HepG2 (cell line): ENCODE measurements around the gene HTRA3. TPM values are rescaled to one million over a fixed set of nuclear protein-coding genes. Genes with fewer than 3 reads are reported as not detected.

Experiments
- ATF7-NPFF ChIP-seq: sonication (generic); formaldehyde crosslinking; IDR thresholded peaks from 2 replicates; pipeline ENCODE4 v1.8.1; 2023; ENCODE audit warnings: mild to moderate bottlenecking, low read depth, missing genetic modification reagents, moderate library complexity
- HNRNPLL ChIP-seq: fragments of 200-400 bp; formaldehyde crosslinking; IDR thresholded peaks from 2 replicates; pipeline ENCODE4 v1.6.1; 2017; ENCODE audit warnings: mild to moderate bottlenecking, low read depth, low read length; ENCODE audit not compliant: poor library complexity, severe bottlenecking
- SAP130 ChIP-seq: IDR thresholded peaks from 2 replicates; pipeline ENCODE4 v1.6.1; 2016; ENCODE audit warnings: low read depth
- U2AF2 ChIP-seq: fragments of 200-400 bp; formaldehyde crosslinking; IDR thresholded peaks from 2 replicates; pipeline ENCODE4 v1.6.1; 2017; ENCODE audit warnings: low read depth, mild to moderate bottlenecking, low read length
- ZFY ChIP-seq: sonication (generic); formaldehyde crosslinking; IDR thresholded peaks from 2 replicates; pipeline ENCODE4 v1.4.0; 2020; ENCODE audit warnings: missing genetic modification reagents
- ZNF790 ChIP-seq: sonication (generic); formaldehyde crosslinking; IDR thresholded peaks from 2 replicates; pipeline ENCODE4 v1.8.0; 2022; ENCODE audit warnings: missing genetic modification reagents, mild to moderate bottlenecking, borderline replicate concordance
- ZSCAN31 ChIP-seq: sonication (generic); formaldehyde crosslinking; IDR thresholded peaks from 2 replicates; pipeline ENCODE4 v1.5.0; 2020; ENCODE audit warnings: low read depth, mild to moderate bottlenecking, missing genetic modification reagents
- polyA plus RNA-seq, 8 experiments: library from polyadenylated mRNA; depleted of rRNA in 3 of 8; stranded (reverse) in 7 of 8; unstranded in 1 of 8; fragments of >200 nt; fragmentation: Illumina TruSeq in 4 of 8; extraction: Trizol in 4 of 8; gene quantifications; 2 replicates each; pipeline versions ENCODE4 v1.2.1 to v1.2.3, GENCODE V29; 2011 to 2016; ENCODE audit warnings: low read depth in 4 of 8, missing spikeins in 1 of 8, mixed read lengths in 1 of 8; ENCODE audit not compliant: insufficient read depth in 1 of 8
- total RNA-seq, 5 experiments: library from RNA; depleted of rRNA; stranded (reverse); fragments of >200 nt; fragmentation: Illumina TruSeq; extraction: Trizol; gene quantifications; 2 replicates each; pipeline ENCODE4 v1.2.3, GENCODE V29; 2016; ENCODE audit warnings: low read depth in 1 of 5
- TF ChIP-seq, protein P1 (sequence below): sonication (generic); formaldehyde crosslinking; IDR thresholded peaks from 2 replicates; pipeline ENCODE4 v1.4.0; 2020; ENCODE audit warnings: missing genetic modification reagents

The HTRA3 gene
- total and polyA plus RNA-seq, 2 of the 13 experiments (the other 11 are each of a cell fraction or from before 2014, with no cell fraction given), result 0.17 TPM; not detected in 1

DNA sequence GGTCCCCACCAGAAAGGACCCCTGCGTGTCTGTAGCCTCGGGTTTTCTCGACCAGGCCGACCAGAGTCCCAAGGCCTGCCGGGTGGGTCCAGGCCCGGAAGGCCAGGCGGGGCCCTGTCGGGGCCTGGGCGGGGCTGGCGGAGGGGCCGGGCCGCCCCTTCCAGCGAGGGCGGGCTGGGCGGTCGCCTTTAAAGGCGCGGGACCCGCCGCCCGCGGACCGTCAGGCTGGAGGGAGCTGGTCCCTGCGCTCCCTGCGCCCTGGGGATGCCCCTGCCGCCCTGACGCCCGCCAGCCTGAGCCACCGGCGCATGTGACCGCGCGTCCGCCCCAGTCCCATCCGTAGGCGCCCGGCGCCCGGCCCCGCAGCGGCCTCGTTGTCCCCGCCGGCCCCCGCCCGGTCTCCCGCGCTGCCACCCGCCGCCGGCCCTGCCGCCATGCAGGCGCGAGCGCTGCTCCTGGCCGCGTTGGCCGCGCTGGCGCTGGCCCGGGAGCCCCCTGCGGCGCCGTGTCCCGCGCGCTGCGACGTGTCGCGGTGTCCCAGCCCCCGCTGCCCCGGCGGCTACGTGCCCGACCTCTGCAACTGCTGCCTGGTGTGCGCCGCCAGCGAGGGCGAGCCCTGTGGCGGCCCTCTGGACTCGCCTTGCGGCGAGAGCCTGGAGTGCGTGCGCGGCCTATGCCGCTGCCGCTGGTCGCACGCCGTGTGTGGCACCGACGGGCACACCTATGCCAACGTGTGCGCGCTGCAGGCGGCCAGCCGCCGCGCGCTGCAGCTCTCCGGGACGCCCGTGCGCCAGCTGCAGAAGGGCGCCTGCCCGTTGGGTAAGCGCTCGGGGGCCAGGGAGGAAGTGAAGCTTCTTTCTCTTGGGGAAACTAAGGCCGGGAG is at the start of gene HTRA3 (continued):
- TF ChIP-seq, protein P1, sequence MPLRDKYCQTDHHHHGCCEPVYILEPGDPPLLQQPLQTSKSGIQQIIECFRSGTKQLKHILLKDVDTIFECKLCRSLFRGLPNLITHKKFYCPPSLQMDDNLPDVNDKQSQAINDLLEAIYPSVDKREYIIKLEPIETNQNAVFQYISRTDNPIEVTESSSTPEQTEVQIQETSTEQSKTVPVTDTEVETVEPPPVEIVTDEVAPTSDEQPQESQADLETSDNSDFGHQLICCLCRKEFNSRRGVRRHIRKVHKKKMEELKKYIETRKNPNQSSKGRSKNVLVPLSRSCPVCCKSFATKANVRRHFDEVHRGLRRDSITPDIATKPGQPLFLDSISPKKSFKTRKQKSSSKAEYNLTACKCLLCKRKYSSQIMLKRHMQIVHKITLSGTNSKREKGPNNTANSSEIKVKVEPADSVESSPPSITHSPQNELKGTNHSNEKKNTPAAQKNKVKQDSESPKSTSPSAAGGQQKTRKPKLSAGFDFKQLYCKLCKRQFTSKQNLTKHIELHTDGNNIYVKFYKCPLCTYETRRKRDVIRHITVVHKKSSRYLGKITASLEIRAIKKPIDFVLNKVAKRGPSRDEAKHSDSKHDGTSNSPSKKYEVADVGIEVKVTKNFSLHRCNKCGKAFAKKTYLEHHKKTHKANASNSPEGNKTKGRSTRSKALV (CRISPR knock-in tag), result peak; percentile 55; the same call in 1 of the 2 replicates
- TF ChIP-seq ZFY (0 out of 2 replicates have a peak, but pooled peaks have one; percentile 35), SAP130 (CRISPR knock-in tag) (0 out of 2 replicates have a peak, but pooled peaks have one; percentile 19), ATF7-NPFF (CRISPR knock-in tag) (0 out of 2 replicates have a peak, but pooled peaks have one; percentile 8), ZSCAN31 (CRISPR knock-in tag) (no peak), HNRNPLL (peak; percentile 49), ZNF790 (CRISPR knock-in tag) (0 out of 2 replicates have a peak, but pooled peaks have one; percentile 39), U2AF2 (no peak)
